HG03103 (cell line): ENCODE data around the gene OXT.
A peak's percentile ranks its signal among the peaks of the same experiment; 100 is the strongest.
"Not testable (repeated sequence)": the region's sequence is repeated elsewhere in the genome, so short reads cannot be mapped to it uniquely, and the experiment has no call there.

ENCODE experiments used
- ATAC-seq: cut with Tn5 transposase; IDR thresholded peaks from one replicate; pipeline ENCODE4 v1.9.1; 2021; ENCODE audit warnings: low read depth; ENCODE audit not compliant: unreplicated experiment

The OXT gene

GRCh38 chr20:3071610-3072529, at the start of gene OXT:
TSS of gene OXT (plus strand) at chr20:3071620. CDS start at chr20:3071656, 36 bp downstream.
- ATAC-seq = no peak

- no peak for ATAC-seq
Observed at GRCh38 chr20:3021777-3022176, 49.6 kb upstream of the OXT start.

GRCh38 chr20:3022559-3023490, 48.6 kb upstream of the OXT start:
- ATAC-seq = not testable (repeated sequence)

GRCh38 chr20:3027987-3028386, 43.4 kb upstream of the OXT start:
- ATAC-seq = no peak

- no peak for ATAC-seq
Observed at GRCh38 chr20:3031524-3032147, 39.8 kb upstream of the OXT start.

GRCh38 chr20:3032624-3033023, 38.8 kb upstream of the OXT start:
- no peak for ATAC-seq

GRCh38 chr20:3037654-3038053, 33.8 kb upstream of the OXT start:
- no peak for ATAC-seq

- no peak for ATAC-seq
Observed at GRCh38 chr20:3038454-3038853, 33.0 kb upstream of the OXT start.

- no peak for ATAC-seq
Observed at GRCh38 chr20:3039426-3039825, 32.0 kb upstream of the OXT start.

GRCh38 chr20:3040086-3040485, 31.3 kb upstream of the OXT start:
- no peak for ATAC-seq

GRCh38 chr20:3041854-3042409, 29.5 kb upstream of the OXT start:
- no peak for ATAC-seq

- no peak for ATAC-seq
Observed at GRCh38 chr20:3042625-3043024, 28.8 kb upstream of the OXT start.

GRCh38 chr20:3043322-3043721, 28.1 kb upstream of the OXT start, which contains the start of gene GNRH2:
TSS of gene GNRH2 (plus strand) at chr20:3043622. CDS start at chr20:3044415, 793 bp downstream.
- ATAC-seq = no peak

- no peak for ATAC-seq
Observed at GRCh38 chr20:3044336-3044965, 27.0 kb upstream of the OXT start.

GRCh38 chr20:3045042-3045815, 26.2 kb upstream of the OXT start:
- ATAC-seq = peak; percentile 30

GRCh38 chr20:3045816-3046676, 25.4 kb upstream of the OXT start, which contains the start of gene MRPS26:
TSS of gene MRPS26 (plus strand) at chr20:3046052. CDS start at chr20:3046069, 17 bp downstream.
- ATAC-seq = peak; percentile 76

- ATAC-seq = no peak
Observed at GRCh38 chr20:3046677-3047462, 24.6 kb upstream of the OXT start.
